Lower leg skin (tissue), 3 donors: Measurements from ENCODE around the gene DPM3.

ENCODE experiments used
- CTCF ChIP-seq, 3 donors: fragments of 450-650 bp; IDR thresholded peaks; one replicate each; pipeline ENCODE4 v1.5.1; 2016; ENCODE audit warnings: antibody characterized with exemption in 3 of 3, mild to moderate bottlenecking in 3 of 3, moderate library complexity in 2 of 3
- POLR2A ChIP-seq, 2 donors: fragments of 450-650 bp; IDR thresholded peaks; one replicate each; pipeline ENCODE4 v1.6.1; 2016 to 2017; ENCODE audit warnings: antibody characterized with exemption in 2 of 2, mild to moderate bottlenecking in 1 of 2, moderate library complexity in 1 of 2

GRCh38 chr1:155166051-155166470, 25.7 kb upstream of the DPM3 start:
- no peak for TF ChIP-seq CTCF (IDR thresholded peaks at IDR 0.05)
- no peak for TF ChIP-seq POLR2A (IDR thresholded peaks at IDR 0.05)
